Measurements from ENCODE around the gene MTIF2.
A peak's percentile ranks its signal among the peaks of the same experiment; 100 is the strongest.
"Not testable (repeated sequence)": the region's sequence is repeated elsewhere in the genome, so short reads cannot be mapped to it uniquely, and the experiment has no call there.

MTIF2 gene

GRCh38 chr2:55268907-55269644, at the start of gene MTIF2:
Gene MTIF2, minus strand, starts transcription at chr2:55269231. Its CDS starts 5,373 bp downstream, at chr2:55263858.
- peak; percentile 76 for DNase-seq (ENCODE audit: low read depth)

DNA sequence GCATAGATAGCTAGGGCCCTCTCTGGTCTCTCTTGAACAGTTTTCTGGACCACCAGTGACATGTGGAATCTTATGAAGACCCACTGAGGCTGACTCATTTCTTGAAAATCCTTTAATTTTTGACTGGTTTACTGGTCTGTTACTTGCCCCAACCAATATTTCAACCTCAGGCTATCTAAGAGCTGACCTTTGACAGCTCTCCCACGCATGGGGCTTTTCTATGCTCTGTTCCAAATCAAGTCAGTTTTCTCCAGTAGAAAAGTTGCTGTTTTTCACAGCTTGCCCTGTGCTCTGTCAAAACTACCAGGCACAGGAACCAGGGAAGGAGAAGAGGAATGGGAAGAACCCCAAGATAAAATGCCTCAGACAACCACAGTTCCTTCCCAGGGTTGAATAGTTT, 46.0 kb upstream of the MTIF2 start:
- DNase-seq (ENCODE audit: low read depth): no peak

GRCh38 chr2:55311444-55311870, 42.4 kb upstream of the MTIF2 start:
- DNase-seq (ENCODE audit: low read depth): peak; percentile 26

GRCh38 chr2:55309446-55309845, 40.4 kb upstream of the MTIF2 start:
- DNase-seq (ENCODE audit: low read depth): peak; percentile 30

DNA sequence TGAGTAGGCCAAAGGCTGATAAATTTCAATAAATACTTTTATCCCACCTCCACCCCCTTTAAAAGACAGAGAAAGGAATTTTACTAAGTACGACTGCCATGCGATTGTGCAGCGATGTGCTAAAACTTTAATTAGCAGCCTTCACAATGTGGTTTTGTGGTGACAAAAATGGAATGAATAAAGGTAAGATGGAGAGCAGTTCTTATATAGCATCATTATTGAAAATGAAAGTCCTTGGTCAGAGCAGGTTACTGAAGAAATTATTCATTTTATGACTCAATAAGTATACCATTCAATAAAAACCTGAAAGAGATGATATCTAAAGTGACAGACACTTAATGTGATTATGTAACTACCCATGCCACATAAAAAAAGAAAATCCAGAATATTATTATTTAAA, 33.2 kb upstream of the MTIF2 start:
- DNase-seq (ENCODE audit: low read depth): no peak

DNA sequence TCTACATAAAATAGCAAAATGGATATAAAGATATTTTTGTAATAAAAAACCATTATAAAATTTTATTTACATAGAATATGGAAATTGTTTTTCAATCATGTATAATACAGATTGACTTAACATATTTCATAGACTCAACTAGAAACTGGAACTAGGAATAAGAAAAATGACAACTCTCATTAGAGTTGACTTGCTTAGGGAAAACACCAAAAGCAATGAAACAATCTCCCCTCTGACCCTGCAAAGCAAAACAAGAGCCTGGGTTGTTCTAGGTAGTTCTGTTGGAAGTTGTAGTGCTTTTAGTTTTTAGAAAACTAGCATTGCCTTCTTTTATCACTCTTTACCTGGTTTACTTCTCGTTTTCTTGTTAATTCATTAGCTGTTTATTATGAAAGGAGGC, 32.2 kb upstream of the MTIF2 start:
- DNase-seq (ENCODE audit: low read depth): no peak

- no peak for DNase-seq (ENCODE audit: low read depth)
Observed at GRCh38 chr2:55296393-55296792, 27.4 kb upstream of the MTIF2 start.

GRCh38 chr2:55283083-55283482, 14.1 kb upstream of the MTIF2 start:
- no peak for DNase-seq (ENCODE audit: low read depth)

DNA sequence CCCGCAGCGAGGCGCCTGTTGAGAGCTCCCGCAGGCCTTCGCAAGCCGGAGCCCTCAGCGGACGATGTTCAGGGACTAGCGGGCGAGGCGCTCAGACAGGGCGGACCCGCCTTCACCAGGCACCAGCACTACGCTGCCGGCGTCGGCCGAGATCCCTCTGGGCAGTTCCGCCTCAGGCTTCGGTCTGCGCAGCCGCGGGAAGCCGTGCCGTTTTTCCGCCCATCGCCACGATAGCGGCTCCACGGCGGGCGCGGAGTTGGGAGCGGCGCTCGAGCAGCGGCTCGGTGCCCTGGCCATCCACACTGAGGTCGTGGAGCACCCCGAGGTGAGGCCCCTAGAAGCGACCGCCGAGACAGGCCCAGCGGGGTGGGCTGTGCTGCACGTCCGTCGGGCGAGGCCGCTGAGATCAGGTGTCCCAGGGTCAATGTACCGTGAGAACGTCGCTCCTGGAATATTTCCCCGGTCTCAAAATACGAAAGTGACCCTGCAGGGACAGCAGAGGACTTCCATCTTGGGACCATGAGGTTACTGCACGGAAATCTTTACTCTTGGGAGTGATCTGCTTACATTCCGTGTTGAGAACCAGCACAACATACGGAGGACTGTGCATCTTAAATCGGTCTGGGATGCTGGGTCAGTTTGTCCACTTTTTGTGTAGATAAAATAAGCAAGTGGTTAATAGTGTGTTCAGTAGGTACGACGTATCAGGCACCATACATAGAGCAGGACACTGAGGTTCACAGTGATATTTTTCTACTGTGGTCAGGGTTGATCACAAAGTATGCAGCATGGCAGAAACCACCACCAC, 13.3 kb upstream of the MTIF2 start:
- DNase-seq (ENCODE audit: low read depth): peak; percentile 38

DNA sequence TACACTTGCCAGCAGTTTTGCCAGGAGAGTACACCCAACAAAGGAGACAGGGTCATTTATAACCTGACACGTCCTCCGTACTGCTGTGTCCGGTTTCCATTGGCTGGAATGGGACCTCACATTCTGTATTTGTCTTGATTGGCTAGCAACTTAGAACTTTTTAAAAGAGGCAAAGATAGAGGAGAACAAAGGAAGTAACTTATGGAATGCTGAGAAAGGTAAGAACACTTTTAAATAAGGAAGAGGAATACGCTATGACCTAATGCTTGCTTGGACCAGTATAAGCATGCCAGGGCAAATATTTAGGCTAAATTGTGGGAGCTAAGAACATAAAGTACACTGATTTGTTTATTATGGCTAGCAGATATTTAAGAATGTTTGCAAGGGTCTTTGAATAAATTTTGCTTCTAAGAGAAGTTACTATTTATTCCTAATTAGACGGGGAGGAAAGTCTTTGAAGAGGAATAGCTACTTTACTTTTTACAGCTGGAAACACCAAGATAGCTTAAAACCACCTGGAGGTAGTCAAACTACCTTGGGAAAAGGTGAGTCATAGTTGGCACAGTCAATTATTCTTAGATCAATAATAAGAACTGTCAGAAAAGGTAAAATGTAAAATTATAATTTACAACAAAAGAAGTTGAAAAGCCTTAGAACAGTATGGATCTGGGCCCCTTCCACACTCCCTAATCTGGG, 12.0 kb upstream of the MTIF2 start:
- not testable (repeated sequence) for DNase-seq (ENCODE audit: low read depth)

DNA sequence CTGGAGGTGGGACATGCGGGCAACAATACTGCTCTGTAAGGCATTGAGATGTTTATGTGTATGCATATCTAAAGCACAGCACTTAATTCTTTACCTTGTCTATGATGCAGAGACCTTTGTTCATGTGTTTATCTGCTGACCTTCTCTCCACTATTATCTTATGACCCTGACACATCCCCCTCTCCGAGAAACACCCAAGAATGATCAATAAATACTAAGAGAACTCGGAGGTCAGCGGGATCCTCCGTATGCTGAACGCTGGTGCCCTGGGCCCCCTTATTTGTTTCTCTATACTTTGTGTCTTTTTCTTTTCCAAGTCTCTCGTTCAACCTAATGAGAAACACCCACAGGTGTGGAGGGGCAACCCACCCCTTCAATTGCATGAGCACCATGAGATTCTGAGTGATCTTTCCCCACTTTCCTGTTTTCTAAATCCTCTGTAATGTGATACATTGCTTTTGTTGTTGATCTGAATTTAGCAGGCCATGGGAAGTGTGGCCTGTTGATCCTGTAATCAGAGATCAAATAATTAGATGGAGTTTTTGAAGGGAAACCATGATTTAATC, 10.9 kb upstream of the MTIF2 start:
- DNase-seq (ENCODE audit: low read depth): not testable (repeated sequence)

GRCh38 chr2:55279214-55279835, 10.3 kb upstream of the MTIF2 start:
- DNase-seq (ENCODE audit: low read depth): not testable (repeated sequence)

GRCh38 chr2:55277310-55277709, 8.3 kb upstream of the MTIF2 start:
- DNase-seq (ENCODE audit: low read depth): no peak

DNA sequence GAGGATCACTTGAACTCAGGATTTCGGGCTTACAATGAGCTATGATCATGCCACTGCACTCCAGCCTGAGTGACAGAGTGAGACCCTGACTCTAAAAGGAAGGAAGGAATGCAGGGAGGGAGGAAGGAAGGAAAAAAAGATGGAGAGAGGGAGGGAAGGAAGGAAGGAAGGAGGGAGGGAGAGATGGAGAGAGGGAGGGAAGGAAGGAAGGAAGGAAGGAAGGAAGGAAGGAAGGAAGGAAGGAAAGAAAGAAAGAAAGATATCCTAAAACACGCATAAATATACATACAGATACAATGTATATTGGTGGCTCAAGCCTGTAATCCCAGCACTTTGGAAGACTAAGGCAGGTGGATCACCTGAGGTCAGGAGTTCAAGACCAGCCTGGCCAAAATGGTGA, 5.3 kb upstream of the MTIF2 start:
- DNase-seq (ENCODE audit: low read depth): not testable (repeated sequence)

- no peak for DNase-seq (ENCODE audit: low read depth)
Observed at GRCh38 chr2:55269645-55269990, 587 bp upstream of the MTIF2 start.

- no peak for DNase-seq (ENCODE audit: low read depth)
Observed at GRCh38 chr2:55268288-55268906, 634 bp downstream of the MTIF2 start.

DNA sequence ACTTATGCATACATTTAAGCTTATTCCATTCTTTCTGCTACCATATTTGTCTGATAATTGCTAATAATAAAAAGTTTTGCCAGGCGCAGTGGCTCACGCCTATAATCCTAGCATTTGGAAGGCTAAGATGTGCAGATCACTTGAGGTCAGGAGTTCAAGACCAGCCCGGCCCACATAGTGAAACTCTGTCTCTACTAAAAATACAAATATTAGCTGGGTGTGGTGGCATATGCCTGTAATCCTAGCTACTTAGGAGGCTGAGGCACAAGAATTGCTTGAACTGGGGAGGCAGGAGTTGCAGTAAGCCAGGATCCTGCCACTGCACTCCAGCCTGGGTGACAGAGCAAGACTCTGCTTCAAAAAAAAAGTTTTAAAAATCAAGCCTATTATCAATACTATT, 9.4 kb downstream of the MTIF2 start:
- not testable (repeated sequence) for DNase-seq (ENCODE audit: low read depth)

DNA sequence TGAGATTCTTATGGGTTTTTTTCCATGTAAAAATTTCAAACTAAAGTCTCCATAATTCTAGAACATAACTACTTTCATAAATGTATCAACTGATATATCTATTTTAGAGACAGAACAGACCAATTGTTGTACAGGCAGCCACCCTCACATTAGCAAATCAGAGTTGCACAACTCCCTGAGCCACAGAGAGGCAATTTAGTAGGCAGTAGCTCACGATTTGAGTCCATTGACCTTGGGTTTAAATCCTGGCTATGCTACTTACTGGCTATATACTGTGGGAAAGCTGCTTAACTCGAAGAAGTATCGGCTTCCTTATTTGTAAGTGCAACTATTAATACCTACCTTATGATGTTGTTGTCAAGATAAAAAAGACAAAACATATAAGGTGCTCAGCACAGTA, 16.2 kb downstream of the MTIF2 start:
- DNase-seq (ENCODE audit: low read depth): no peak

GRCh38 chr2:55247025-55247424, 22.0 kb downstream of the MTIF2 start:
- no peak for DNase-seq (ENCODE audit: low read depth)

DNA sequence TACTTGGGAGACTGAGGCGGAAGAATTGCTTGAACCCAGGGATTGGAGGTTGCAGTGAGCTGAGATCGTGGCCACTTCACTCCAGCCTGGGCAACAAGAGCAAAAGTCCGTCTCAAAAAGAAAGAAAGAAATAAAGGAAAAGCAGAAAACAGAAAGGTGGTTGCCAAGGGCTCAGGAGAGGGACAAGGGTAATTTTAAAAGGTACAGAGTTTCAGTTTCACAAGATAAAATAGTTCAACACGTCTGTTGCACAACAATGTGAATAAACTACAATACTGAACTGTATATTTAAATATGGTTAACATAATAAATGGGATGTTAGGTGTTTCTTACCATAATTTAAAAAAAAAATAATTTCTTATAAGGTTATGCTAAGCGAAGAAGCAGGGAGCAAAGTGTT, 23.6 kb downstream of the MTIF2 start:
- DNase-seq (ENCODE audit: low read depth): no peak

- DNase-seq (ENCODE audit: low read depth): no peak
Observed at GRCh38 chr2:55242617-55243016, 26.4 kb downstream of the MTIF2 start.

GRCh38 chr2:55241582-55241981, 27.4 kb downstream of the MTIF2 start:
- DNase-seq (ENCODE audit: low read depth): not testable (repeated sequence)
